HepG2 (cell line): ENCODE data around the gene AGRN. TPM values are rescaled to one million over a fixed set of nuclear protein-coding genes. Genes with fewer than 3 reads are reported as not detected.
A peak's percentile ranks its signal among the peaks of the same experiment; 100 is the strongest.

Experiments used
- DNMT1 ChIP-seq: sonication (generic); formaldehyde crosslinking; IDR thresholded peaks from 2 replicates; pipeline ENCODE4 v1.5.1; 2020; ENCODE audit warnings: mild to moderate bottlenecking, missing genetic modification reagents
- ERF ChIP-seq: IDR thresholded peaks from 2 replicates; pipeline ENCODE4 v1.6.1; 2018; ENCODE audit warnings: missing biosample characterization, missing genetic modification reagents
- FLYWCH1 ChIP-seq: sonication (generic); formaldehyde crosslinking; IDR thresholded peaks from 2 replicates; pipeline ENCODE4 v1.8.1; 2023; ENCODE audit warnings: mild to moderate bottlenecking, missing genetic modification reagents
- HDAC6 ChIP-seq: fragments of 200-600 bp; sonication (generic); IDR thresholded peaks from 2 replicates; pipeline ENCODE4 v1.7.0; 2017; ENCODE audit warnings: mild to moderate bottlenecking, antibody characterized with exemption, low read length, low read depth
- HMGXB4 ChIP-seq, 2 experiments: sonication (generic) in 1 of 2; formaldehyde crosslinking in 1 of 2; IDR thresholded peaks; 2 replicates each; pipeline versions ENCODE4 v1.4.0 to v1.6.1; 2018 to 2020; ENCODE audit warnings: missing genetic modification reagents in 2 of 2, borderline replicate concordance in 1 of 2, low read depth in 1 of 2, mild to moderate bottlenecking in 1 of 2, missing biosample characterization in 1 of 2
- HNF4G ChIP-seq, 2 experiments: sonication (generic) in 1 of 2; formaldehyde crosslinking in 1 of 2; IDR thresholded peaks; 2 replicates each; pipeline versions ENCODE4 v1.4.0 to v1.6.1; 2011 to 2020; ENCODE audit warnings: borderline replicate concordance in 2 of 2, low read depth in 2 of 2, mild to moderate bottlenecking in 2 of 2, low read length in 1 of 2, missing genetic modification reagents in 1 of 2, moderate library complexity in 1 of 2
- MED8 ChIP-seq: sonication (generic); formaldehyde crosslinking; IDR thresholded peaks from 2 replicates; pipeline ENCODE4 v1.8.1; 2023; ENCODE audit warnings: mild to moderate bottlenecking, missing genetic modification reagents; ENCODE audit not compliant: insufficient replicate concordance
- MXI1 ChIP-seq: IDR thresholded peaks from 3 replicates; pipeline ENCODE4 v1.6.1; 2012; ENCODE audit warnings: low read depth, low read length, inconsistent platforms, borderline replicate concordance
- POLR2G ChIP-seq: fragments of 200-400 bp; formaldehyde crosslinking; IDR thresholded peaks from 2 replicates; pipeline ENCODE4 v1.6.1; 2018; ENCODE audit warnings: mild to moderate bottlenecking, low read depth, low read length, moderate library complexity
- RARA ChIP-seq: IDR thresholded peaks from 2 replicates; pipeline ENCODE4 v1.6.1; 2016; ENCODE audit warnings: missing genetic modification reagents, missing compliant biosample characterization
- SOX5 ChIP-seq: IDR thresholded peaks from 2 replicates; pipeline ENCODE4 v1.6.1; 2016; ENCODE audit warnings: borderline replicate concordance
- TEAD3 ChIP-seq: optimal IDR thresholded peaks from 2 replicates; pipeline ENCODE3; 2016; ENCODE audit warnings: borderline replicate concordance
- ZBTB21 ChIP-seq: sonication (generic); formaldehyde crosslinking; IDR thresholded peaks from 2 replicates; pipeline ENCODE4 v1.4.0; 2020; ENCODE audit warnings: missing genetic modification reagents
- ZNF136 ChIP-seq: sonication (generic); formaldehyde crosslinking; IDR thresholded peaks from 2 replicates; pipeline ENCODE4 v1.8.1; 2022; ENCODE audit warnings: low read depth, mild to moderate bottlenecking, moderate library complexity, missing genetic modification reagents
- ZNF607 ChIP-seq: sonication (generic); formaldehyde crosslinking; IDR thresholded peaks from 2 replicates; pipeline ENCODE4 v1.5.1; 2020; ENCODE audit warnings: missing genetic modification reagents, mild to moderate bottlenecking, borderline replicate concordance
- ZNF792 ChIP-seq: IDR thresholded peaks from 2 replicates; pipeline ENCODE4 v1.6.1; 2016
- ZNF83 ChIP-seq: sonication (generic); formaldehyde crosslinking; IDR thresholded peaks from 2 replicates; pipeline ENCODE4 v1.4.0; 2020; ENCODE audit warnings: missing genetic modification reagents, mild to moderate bottlenecking, borderline replicate concordance
- ZXDC ChIP-seq: sonication (generic); formaldehyde crosslinking; IDR thresholded peaks from 2 replicates; pipeline ENCODE4 v1.5.0; 2020; ENCODE audit warnings: mild to moderate bottlenecking, missing genetic modification reagents
- polyA plus RNA-seq, 8 experiments: library from polyadenylated mRNA; depleted of rRNA in 3 of 8; stranded (reverse) in 7 of 8; unstranded in 1 of 8; fragments of >200 nt; fragmentation: Illumina TruSeq in 4 of 8; extraction: Trizol in 4 of 8; gene quantifications; 2 replicates each; pipeline versions ENCODE4 v1.2.1 to v1.2.3, GENCODE V29; 2011 to 2016; ENCODE audit warnings: low read depth in 4 of 8, missing spikeins in 1 of 8, mixed read lengths in 1 of 8; ENCODE audit not compliant: insufficient read depth in 1 of 8
- total RNA-seq, 5 experiments: library from RNA; depleted of rRNA; stranded (reverse); fragments of >200 nt; fragmentation: Illumina TruSeq; extraction: Trizol; gene quantifications; 2 replicates each; pipeline ENCODE4 v1.2.3, GENCODE V29; 2016; ENCODE audit warnings: low read depth in 1 of 5
- TF ChIP-seq, protein P1 (sequence below): IDR thresholded peaks from 2 replicates; pipeline ENCODE4 v1.6.1; 2018; ENCODE audit warnings: missing genetic modification reagents
- TF ChIP-seq, protein P2 (sequence below): IDR thresholded peaks from 2 replicates; pipeline ENCODE4 v1.6.1; 2016; ENCODE audit warnings: missing compliant biosample characterization, missing genetic modification reagents, borderline replicate concordance
- TF ChIP-seq, protein P3 (sequence below): sonication (generic); formaldehyde crosslinking; IDR thresholded peaks from 2 replicates; pipeline ENCODE4 v1.8.1; 2023; ENCODE audit warnings: mild to moderate bottlenecking, inconsistent platforms, moderate library complexity, missing genetic modification reagents, borderline replicate concordance

Gene AGRN
- total and polyA plus RNA-seq, 2 of the 13 experiments (the other 11 are each of a cell fraction or from before 2014, with no cell fraction given) = 29.8 to 65.2 TPM

DNA sequence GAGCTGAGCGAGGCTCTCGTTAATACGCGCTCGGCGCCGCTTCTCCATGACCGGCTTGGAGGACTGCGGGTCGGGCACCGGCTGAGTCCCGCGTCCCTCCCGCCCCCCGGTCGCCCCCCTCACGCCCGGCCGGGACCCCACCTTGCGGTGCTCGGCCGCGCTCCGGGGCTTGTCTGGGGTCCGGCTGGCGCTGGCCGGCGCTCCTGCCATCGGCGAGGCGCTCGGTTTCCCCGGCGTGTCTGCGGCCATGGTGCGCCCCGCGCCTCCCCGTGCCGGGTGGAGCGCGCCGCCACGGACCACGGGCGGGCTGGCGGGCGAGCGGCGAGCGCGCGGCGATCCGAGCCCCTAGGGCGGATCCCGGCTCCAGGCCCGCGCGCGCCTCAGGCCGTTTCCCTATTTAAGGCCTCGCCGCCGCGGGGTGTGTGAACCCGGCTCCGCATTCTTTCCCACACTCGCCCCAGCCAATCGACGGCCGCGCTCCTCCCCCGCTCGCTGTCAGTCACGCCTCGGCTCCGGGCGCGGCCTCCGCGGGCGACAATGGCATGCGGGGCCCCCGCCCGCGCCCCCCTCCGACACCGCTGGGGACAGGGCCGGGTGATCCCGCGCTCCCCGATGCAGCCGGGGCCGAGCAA, 20.1 kb upstream of the AGRN start, which contains the start of gene HES4 (continued):
- TF ChIP-seq ZNF136 (CRISPR knock-in tag) (no peak), HNF4G (IDR thresholded peaks at IDR 0.05; ENCODE audit: borderline replicate concordance, low read depth, low read length) (no peak), HNF4G (CRISPR knock-in tag; IDR thresholded peaks at IDR 0.05; ENCODE audit: borderline replicate concordance, low read depth) (peak; percentile 41; the same call in 1 of the 2 replicates), HDAC6 (no peak), HMGXB4 (CRISPR knock-in tag; IDR thresholded peaks at IDR 0.05; ENCODE audit: borderline replicate concordance in 1 of 2, low read depth in 1 of 2) (peak in 1 of 2 experiments; percentile 8; a peak in 1 of 4 replicates), MXI1 (peak; percentile 32; the same call in 1 of the 3 replicates), SOX5 (CRISPR knock-in tag) (no peak; the same call in 1 of the 2 replicates), ZBTB21 (CRISPR knock-in tag) (no peak), RARA (CRISPR knock-in tag) (no peak; the same call in 1 of the 2 replicates), TEAD3 (CRISPR knock-in tag) (peak; percentile 60), ZNF792 (CRISPR knock-in tag) (no peak), ZXDC (0 out of 2 replicates have a peak, but pooled peaks have one; percentile 4), DNMT1 (CRISPR knock-in tag) (no peak), ZNF83 (CRISPR knock-in tag) (no peak), ZNF607 (CRISPR knock-in tag) (no peak), FLYWCH1 (0 out of 2 replicates have a peak, but pooled peaks have one; percentile 40), MED8 (CRISPR knock-in tag) (no peak), ERF (CRISPR knock-in tag) (no peak), POLR2G (peak; percentile 63)
- TF ChIP-seq, protein P1, sequence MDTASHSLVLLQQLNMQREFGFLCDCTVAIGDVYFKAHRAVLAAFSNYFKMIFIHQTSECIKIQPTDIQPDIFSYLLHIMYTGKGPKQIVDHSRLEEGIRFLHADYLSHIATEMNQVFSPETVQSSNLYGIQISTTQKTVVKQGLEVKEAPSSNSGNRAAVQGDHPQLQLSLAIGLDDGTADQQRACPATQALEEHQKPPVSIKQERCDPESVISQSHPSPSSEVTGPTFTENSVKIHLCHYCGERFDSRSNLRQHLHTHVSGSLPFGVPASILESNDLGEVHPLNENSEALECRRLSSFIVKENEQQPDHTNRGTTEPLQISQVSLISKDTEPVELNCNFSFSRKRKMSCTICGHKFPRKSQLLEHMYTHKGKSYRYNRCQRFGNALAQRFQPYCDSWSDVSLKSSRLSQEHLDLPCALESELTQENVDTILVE = 0 out of 2 replicates have a peak, but pooled peaks have one; percentile 96
- TF ChIP-seq, protein P2, sequence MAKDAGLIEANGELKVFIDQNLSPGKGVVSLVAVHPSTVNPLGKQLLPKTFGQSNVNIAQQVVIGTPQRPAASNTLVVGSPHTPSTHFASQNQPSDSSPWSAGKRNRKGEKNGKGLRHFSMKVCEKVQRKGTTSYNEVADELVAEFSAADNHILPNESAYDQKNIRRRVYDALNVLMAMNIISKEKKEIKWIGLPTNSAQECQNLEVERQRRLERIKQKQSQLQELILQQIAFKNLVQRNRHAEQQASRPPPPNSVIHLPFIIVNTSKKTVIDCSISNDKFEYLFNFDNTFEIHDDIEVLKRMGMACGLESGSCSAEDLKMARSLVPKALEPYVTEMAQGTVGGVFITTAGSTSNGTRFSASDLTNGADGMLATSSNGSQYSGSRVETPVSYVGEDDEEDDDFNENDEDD (CRISPR knock-in tag) = peak; percentile 83
- TF ChIP-seq, protein P3, sequence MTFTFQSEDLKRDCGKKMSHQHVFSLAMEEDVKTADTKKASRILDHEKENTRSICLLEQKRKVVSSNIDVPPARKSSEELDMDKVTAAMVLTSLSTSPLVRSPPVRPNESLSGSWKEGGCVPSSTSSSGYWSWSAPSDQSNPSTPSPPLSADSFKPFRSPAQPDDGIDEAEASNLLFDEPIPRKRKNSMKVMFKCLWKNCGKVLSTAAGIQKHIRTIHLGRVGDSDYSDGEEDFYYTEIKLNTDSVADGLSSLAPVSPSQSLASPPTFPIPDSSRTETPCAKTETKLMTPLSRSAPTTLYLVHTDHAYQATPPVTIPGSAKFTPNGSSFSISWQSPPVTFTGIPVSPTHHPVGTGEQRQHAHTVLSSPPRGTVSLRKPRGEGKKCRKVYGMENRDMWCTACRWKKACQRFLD (CRISPR knock-in tag) = 0 out of 2 replicates have a peak, but pooled peaks have one; percentile 18
